Urothelium cell line (cell line): Measurements from ENCODE around the gene ADAMTS16.
A peak's percentile ranks its signal among the peaks of the same experiment; 100 is the strongest.

Experiments
- DNase-seq: peaks from one replicate; pipeline ENCODE4 v3.0.0; 2011; ENCODE audit warnings: low spot score, mixed read lengths
- FAIRE-seq: peaks from 2 replicates; lab custom pipeline; 2011; peaks lifted over from hg19 to GRCh38; lab: Jason Lieb, UNC

ADAMTS16 gene

DNA sequence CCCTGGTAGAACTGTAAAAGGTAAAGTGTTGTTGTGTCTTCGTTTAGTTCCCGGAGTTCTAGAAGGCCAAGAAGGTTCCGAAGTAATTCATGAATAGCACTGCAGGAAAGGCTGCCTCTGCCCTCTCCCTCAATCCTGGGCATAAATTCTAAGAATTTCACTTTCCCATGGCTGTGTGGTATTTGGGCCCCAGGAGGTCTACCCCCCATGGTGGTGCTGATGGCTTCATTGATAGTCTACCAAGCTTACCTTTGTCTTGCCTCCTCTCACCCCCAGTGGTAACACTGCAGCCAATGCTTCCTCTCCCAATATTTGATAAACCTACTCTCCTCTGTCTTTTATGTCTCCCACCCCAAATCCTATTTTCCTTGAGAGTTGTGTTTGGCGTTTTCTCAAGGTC lies 39.5 kb downstream of the ADAMTS16 start:
- no peak for DNase-seq
- peak; percentile 93 for FAIRE-seq

DNA sequence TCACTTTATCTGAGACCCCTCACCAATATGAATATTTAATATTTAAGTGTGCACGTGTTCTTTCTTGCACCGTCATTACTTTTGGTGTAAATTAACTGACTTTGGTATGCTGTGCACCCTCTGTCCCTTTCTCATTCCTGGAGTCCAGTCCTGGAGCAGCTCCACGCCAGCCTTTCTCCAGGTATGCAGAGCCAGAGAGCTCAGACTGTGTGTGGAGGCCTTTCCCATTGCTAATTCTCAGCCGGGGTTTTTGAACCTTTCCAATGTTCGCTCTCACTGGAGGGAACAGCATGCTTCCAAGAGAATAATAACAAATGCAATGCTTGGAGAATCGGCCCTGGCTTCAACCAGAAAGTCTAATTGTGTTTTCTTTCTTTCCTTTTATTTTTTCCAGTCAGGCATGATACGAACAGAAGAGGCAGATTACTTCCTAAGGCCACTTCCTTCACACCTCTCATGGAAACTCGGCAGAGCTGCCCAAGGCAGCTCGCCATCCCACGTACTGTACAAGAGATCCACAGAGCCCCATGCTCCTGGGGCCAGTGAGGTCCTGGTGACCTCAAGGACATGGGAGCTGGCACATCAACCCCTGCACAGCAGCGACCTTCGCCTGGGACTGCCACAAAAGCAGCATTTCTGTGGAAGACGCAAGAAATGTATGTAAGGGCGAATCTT lies 41.7 kb downstream of the ADAMTS16 start:
- no peak for FAIRE-seq
- no peak for DNase-seq

DNA sequence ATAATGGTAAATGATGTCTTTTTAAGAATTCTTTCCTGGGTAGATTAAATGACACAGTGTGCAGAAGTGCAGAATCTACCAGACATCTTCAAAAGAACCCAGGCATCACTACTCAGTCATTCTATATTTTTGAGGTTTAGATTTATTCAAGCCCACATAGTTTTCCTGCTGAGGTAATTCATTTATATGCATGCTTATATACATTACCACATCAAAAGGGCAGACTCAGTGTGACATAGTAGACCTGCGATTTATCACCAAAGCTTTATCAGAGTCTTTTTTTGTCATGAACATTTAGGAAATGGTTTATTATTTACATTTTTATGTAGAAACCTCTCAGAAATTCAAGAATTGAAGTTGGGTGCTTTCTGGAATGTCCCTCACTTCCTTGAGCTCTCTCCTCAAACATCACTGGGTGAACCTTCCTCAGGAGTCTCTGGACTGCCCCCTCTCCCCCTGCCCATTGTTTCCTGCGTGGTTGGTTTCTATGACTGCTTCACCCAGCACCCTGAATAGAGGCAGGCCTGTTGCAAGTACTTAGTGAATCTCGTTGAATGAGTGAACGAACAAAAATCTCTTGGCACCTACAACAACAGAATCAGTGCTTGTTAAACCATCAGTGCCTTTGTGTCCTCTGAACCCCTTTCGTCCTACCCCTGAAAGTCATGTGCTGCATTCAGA lies 42.5 kb downstream of the ADAMTS16 start:
- no peak for DNase-seq

DNA sequence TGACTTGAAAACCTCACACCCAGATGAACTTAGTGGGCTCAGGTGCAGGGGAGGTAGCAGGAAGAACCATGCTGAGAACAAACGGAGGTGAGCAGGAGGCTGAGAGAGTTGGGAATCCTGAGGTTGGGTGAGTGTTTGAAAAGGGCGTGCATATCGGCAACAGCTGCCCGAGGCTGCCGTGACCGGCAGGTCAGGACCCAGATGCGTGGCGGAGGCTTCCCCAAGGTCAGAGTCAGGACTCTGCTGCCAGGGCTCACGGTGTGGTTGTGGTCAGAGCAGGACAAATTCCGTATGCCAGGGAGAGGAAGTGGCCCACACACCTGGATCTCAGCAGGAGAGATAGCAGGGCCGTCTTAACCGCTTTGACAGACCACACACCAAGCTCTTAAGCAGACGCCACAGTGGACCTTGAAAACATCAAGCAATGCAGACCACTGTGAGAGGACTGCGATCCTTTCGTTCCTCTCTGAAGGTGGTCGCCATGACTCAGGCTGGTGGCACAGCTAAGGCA lies 43.1 kb downstream of the ADAMTS16 start:
- FAIRE-seq (peak; percentile 30), DNase-seq (peak; percentile 14)

More for the DNA sequence above, 42.5 kb downstream of the ADAMTS16 start:
- FAIRE-seq, result no peak

DNA sequence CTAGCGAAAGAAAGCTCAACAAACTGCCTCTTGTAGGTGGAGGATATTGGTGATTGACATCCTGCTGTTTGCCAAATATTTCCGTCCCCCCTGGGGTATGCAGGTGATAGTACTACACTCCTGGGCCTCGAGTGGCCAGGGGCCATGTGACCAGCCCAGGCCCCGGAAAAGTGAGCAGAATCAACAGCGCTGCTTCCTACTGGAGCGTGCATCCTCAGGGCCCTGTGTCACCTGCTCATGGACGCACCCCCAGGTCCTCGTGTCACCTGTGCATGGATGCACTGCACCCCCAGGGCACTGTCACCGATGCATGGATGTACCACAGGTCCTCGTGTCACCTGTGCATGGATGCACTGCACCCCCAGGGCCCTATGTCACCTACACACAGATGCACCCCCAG lies 43.8 kb downstream of the ADAMTS16 start:
- FAIRE-seq, result no peak
- DNase-seq, result no peak

DNA sequence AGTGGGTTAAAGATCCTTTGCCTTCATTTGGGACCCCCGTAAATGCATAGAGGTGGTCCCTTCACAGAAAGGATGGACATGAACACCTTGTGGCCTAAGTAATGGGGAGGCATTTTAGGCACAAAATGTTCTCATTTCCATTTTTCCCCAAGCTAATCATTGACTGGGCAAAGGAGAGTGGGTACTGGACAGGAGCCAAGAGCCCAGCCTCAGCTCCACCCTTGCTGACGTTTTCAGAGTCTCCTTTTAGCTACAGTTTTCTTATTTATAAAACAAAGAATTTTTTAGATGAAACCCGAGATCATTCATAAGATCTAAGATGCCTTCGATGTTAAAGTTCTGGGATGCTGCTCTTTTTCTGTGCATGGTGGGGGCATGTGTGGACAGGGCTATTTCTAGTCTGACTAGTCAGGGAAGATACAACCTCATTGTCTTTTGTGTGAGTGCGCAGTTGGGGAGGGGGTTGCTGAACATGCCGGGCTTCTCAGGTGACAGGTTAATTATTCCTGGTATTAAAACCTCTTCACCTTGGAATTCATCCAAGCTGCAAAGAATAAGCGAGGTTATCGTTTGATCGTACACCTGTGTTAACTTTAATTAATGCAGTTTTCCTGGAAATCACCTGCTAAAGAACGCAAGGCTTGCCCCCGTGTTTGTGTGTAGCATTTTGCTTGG lies 48.4 kb downstream of the ADAMTS16 start:
- FAIRE-seq, result no peak
- DNase-seq, result no peak

DNA sequence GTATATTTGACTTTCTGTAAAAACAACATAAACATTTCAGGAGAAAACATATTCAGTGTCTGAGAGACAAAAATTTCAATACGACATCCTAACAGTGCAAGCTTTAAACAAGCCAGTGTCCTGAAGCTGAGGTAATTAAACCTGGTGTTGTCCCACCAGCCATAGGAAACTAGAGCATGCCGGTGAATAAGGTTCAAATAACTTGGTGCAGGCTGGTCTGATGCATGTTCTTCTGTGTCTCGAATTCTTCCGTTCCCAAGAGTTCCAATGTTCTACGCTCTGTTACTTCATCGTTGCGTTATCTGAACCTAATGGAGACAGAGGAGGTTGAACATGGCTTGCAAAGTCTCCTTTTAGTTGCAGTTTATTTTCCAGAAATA lies 48.9 kb downstream of the ADAMTS16 start:
- FAIRE-seq, result no peak
- DNase-seq, result no peak

DNA sequence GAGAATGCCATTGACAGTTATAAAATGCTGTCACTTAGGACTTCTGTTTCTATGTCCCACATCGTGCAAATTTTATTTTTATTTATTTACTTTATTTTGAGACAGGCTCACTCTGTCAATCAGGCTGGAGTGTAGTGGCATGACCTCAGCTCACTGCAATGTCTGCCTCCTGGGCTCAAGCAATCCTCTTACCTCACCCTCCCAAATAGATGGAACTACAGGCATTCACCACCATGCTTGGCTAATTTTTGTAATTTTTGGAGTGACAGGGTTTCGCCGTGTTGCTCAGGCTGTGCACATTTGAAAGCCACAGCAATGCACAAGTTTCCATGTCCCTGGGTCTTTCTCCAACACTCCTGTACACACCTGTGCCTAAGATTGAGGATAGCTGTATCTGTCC lies 51.8 kb downstream of the ADAMTS16 start:
- FAIRE-seq (no peak), DNase-seq (no peak)

DNA sequence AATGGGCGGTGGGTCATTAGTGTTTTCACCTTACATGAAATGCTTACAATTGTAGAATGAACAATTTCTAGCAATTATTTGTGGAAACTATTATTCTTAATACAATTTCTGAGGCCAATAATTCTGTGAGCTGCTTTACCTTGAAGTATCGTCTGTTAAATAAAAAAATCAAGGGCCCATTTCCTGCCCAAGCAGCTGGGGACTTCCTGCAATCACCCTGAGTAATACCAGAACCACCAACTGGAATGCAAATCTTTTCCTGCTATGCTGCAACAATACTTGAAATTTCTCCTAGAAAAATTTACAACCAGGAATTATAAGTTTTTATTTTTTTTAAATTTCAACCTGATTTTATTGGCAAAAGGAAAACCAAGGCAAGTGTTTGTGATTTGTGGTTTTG lies 52.6 kb downstream of the ADAMTS16 start:
- FAIRE-seq (no peak), DNase-seq (no peak)

DNA sequence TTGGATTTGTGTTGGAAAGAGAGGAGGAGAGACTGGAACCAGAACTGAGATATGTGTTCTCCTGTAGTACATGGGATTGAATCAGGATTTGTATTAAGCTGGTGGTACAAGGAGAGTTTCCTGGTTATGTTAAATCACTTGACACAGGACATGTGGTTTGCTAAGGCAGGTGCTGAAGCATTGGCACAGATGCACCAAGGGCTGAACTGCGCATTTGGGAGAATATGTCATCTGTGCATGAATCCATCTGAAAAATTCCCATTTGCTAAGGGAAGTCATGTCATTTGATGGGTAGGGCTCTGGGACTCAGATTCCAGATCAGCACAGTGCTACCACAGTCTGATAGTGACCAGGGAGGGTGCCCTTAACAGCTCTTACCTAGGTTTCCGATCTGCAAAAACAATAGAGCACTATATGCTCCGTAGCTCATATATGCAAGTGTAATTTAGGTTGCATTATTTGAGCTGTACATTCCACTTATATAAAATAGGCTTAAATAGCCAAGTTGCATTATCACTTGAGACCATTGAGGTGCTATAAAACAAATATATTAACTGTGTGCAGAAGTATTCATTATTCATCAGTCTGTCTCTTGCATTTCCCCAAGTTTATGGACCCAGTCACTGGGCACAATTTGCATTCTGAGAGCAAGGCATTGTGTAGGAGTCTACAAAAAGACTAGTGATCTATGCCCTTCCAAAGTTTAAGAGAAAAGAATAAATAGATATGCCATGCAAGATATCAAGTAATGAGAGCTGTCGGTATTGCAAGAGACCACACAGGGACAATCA lies 55.2 kb downstream of the ADAMTS16 start:
- no peak for FAIRE-seq

DNA sequence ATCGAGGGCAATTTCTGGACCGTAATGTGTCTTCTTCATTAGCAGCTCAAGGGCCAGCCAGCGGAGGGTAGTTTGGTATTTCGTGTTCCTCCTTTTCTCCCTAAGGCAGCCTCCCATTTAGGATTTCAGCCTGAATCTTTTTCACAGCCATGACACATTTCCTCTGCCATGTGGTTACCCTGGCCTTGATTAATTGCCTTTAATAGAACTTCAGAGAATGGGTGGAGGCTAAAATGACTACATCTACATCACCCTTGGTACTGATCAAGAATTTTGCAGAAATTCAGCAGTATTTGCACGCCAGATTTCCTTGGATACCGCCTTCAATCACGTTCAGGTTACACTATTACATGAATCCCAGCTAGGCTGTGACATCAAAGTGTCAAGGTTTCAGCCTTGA lies 58.0 kb downstream of the ADAMTS16 start:
- no peak for DNase-seq
- FAIRE-seq, result no peak

More for the DNA sequence above, 55.2 kb downstream of the ADAMTS16 start:
- DNase-seq, result no peak

DNA sequence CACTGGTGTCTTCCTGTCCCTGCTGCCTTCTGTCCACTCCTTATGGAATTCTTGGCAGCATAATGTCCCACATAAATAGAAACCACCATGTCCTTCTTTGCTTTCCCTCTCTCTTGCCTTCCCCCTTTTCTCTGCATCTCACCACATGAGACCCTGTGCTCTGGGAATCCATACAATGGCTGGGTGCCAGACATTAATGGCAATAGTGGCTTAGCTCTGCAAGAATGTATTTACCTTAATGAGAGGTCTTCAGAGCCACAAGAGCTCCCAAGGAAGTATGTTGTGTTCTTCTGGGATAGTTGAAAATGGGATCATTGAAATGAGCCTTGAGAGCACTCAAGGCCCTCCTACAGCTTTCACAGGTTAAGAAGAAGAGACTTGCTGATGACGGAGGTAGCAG lies 58.7 kb downstream of the ADAMTS16 start:
- no peak for FAIRE-seq
- no peak for DNase-seq

DNA sequence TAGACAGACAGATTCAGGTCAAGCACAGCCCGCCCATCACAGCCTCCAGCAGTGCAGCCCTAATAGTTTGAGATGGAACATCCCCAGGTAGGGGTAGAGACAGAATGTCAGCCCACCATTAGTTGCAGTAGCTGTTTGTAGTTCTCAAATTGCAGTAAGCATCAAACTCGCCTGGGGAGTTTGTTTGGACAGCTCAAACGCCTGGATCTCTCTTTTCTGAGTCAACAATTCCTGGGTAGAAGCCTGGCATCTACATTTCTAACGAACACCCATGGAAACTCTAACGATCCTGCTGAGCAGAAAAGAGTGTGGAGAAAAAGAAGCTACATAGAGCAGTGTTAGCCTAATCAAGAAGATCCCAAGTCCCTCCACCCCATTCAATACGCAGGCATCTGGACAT lies 59.4 kb downstream of the ADAMTS16 start:
- FAIRE-seq, result no peak

DNA sequence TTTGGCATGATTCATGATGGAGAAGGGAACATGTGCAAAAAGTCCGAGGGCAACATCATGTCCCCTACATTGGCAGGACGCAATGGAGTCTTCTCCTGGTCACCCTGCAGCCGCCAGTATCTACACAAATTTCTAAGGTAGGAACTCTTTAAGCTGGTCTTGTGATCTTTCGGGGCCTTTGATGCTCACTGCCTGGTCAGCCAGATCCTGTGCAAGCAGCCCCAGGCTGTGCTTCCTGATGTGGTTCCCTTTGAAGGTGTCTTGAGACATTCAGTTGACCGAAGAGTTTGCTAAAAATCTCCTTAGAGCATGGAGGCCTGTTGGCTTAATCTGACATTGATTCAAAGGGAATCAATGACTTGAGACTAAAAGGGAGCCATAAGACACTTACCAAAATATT lies 60.0 kb downstream of the ADAMTS16 start:
- DNase-seq (no peak), FAIRE-seq (no peak)

More for the DNA sequence above, 59.4 kb downstream of the ADAMTS16 start:
- DNase-seq, result no peak

DNA sequence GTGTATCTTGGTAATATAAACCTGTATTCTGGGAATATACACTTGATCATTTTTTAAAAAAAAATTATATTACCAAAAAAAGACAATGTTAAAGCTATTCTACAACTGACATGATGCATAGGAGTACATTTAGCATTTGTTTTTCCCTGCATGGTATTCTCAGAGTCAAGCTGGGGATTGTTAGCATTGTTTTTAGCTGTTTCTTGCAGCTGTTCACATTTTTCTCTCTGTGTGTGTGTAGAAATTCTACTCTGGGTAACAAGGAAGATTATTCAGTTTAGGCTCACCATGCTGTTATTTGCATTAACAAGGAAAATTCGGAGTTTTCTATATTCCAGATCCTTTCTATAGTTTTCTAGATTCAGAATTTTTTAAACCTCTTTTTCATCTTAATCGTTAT lies 62.2 kb downstream of the ADAMTS16 start:
- no peak for FAIRE-seq
- no peak for DNase-seq

DNA sequence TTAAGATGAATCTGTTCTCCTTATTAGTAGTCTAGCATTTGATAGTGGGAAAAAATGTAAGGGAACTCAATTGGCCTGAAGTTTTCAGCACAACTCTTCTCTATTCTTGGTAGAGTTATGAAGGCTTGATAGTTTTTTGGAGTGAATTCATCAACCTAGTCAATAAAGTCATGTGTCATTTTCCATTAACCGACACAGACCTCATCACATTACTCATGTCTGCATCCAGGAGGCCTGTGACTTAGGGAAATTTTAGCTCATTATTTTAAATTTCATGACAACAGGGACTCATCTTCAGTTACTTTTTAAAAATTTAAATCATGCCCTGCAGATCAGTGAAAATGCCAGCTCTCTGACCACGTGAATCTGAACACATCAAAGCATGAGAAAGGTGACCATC lies 63.3 kb downstream of the ADAMTS16 start:
- DNase-seq, result no peak
- FAIRE-seq, result peak; percentile 42

DNA sequence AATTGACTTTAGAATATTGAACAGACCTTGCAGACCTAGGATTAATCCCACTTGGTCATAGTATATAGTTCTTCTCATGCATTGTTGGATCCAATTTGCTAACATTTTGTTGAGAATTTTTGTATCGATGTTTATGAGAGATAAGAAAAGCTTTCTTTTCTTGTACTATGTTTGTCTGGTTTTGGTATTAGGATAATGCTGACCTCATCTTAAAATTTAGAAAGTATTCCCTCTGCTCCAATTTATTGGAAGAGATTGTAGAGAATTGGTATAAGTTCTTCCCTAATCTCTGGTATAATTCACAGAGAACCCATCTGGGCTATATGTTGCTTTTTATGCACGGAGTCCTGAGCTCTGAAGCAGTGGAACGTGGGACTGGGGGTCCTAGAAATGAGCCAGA lies 67.7 kb downstream of the ADAMTS16 start:
- no peak for FAIRE-seq

DNA sequence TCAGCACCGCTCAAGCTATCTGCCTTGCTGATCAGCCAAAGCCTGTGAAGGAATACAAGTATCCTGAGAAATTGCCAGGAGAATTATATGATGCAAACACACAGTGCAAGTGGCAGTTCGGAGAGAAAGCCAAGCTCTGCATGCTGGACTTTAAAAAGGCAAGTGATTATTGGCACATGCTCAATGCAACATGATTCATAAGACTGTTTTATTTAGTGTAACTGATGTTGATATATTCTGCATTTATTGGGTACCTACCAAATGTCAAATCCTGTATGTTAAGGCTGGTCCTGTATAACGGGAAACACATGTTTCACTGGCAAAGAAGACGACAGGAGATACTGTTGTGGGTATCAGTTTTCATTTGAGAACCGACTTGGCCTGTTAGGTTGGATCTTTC lies 69.0 kb downstream of the ADAMTS16 start:
- DNase-seq (no peak), FAIRE-seq (no peak)

More for the DNA sequence above, 67.7 kb downstream of the ADAMTS16 start:
- no peak for DNase-seq

DNA sequence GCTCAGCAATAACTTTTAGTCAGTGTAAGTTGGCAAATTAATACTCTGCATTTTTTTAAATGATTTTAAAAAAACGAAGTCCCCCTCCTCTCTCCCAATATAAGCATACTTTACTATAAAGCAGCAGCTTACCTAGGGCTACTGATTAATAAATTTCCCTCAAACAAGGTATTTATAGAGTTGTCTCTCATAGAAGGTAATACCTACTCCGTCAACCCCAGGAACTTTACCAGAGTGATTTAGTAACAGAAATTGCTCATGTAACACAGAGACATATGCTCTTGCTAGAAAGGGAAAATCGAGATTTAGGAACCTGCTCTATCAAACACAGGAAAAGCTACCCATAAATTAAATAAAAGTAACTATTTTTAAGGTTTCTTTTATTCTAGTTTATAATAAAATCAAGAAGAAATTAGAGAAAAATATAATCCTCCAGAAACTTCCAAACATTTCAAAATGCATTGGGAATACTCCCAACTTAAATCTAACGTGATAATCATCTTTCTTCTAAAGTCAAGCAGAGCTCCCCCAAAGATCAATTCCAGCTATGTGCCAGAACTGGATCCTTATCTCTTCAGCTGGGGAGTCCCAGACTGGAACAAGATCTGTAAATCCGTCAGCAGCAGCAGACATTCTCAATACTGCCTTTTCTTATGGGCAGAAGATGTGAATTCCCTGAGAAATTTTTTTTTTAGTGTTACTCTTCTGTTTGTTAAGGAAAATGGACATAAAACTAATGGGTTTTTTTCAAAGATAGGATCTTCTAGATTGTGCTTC lies 69.6 kb downstream of the ADAMTS16 start:
- no peak for DNase-seq
- no peak for FAIRE-seq

DNA sequence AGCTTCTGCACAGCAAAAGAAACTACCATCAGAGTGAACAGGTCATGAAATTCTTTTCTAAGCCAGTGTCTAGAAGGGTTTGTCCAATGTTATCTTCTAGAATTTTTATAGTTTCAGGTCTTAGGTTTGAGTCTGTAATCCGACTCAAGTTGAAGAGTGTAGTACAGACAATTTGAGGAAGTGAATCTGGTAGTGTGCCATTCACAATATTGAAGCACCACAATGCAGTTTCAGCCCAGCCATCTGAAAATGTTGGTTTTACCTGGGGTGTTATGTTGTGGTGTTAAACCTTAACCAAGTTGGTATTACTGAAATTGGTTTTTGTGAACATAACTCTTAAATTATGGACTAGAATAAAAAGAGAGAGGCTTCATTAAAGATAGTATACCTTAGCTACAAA lies 77.2 kb downstream of the ADAMTS16 start:
- FAIRE-seq, result no peak
- DNase-seq, result no peak
